HG03045 (cell line): ENCODE data around the gene PCDH8.

ENCODE experiments used
- ATAC-seq: cut with Tn5 transposase; IDR thresholded peaks from one replicate; pipeline ENCODE4 v1.9.1; 2021; ENCODE audit warnings: mild to moderate bottlenecking, moderate library complexity; ENCODE audit not compliant: unreplicated experiment

The PCDH8 gene, protein sequence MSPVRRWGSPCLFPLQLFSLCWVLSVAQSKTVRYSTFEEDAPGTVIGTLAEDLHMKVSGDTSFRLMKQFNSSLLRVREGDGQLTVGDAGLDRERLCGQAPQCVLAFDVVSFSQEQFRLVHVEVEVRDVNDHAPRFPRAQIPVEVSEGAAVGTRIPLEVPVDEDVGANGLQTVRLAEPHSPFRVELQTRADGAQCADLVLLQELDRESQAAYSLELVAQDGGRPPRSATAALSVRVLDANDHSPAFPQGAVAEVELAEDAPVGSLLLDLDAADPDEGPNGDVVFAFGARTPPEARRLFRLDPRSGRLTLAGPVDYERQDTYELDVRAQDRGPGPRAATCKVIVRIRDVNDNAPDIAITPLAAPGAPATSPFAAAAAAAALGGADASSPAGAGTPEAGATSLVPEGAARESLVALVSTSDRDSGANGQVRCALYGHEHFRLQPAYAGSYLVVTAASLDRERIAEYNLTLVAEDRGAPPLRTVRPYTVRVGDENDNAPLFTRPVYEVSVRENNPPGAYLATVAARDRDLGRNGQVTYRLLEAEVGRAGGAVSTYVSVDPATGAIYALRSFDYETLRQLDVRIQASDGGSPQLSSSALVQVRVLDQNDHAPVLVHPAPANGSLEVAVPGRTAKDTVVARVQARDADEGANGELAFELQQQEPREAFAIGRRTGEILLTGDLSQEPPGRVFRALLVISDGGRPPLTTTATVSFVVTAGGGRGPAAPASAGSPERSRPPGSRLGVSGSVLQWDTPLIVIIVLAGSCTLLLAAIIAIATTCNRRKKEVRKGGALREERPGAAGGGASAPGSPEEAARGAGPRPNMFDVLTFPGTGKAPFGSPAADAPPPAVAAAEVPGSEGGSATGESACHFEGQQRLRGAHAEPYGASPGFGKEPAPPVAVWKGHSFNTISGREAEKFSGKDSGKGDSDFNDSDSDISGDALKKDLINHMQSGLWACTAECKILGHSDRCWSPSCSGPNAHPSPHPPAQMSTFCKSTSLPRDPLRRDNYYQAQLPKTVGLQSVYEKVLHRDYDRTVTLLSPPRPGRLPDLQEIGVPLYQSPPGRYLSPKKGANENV

DNA sequence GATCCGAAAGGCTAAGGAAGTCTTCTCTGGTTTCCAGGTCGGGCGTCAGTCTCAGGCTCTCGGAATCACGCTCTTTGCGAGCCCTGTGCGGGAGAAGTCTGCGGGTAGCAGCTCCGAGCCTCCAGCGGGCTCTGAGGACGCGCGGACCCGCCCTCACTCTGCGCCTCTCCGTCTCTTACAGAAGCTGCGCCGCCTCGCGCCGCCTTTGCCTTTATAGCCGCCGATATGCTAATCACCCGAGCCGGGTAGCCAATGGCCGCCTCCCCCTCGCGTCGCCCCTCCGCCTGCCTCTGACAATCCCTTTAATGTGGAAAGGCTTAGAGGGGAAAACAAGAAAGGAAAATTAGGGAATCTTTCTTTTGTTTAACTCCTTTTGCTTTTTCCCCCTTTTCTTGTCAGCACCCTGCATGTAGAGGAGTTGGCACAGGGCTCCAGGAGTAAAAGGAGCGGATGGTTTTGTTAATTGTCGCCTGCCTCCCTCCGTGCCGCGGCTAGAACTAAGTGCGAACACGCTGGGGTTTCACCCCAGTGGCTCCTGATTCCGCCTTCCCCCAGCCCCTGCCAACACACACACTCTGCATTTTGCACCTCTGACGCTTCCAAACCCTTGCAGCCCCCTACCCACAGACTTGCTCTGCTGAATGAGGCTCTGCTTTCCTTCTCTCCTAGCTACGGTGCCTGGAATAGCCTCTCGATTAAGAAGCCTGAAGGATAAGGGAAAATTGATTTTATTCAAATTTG is at the start of gene PCDH8:
PCDH8 (minus strand) TSS at position 186 of the 741 bp plus-strand sequence. CDS start 204 bp downstream, outside the sequence.
- no peak for ATAC-seq

DNA sequence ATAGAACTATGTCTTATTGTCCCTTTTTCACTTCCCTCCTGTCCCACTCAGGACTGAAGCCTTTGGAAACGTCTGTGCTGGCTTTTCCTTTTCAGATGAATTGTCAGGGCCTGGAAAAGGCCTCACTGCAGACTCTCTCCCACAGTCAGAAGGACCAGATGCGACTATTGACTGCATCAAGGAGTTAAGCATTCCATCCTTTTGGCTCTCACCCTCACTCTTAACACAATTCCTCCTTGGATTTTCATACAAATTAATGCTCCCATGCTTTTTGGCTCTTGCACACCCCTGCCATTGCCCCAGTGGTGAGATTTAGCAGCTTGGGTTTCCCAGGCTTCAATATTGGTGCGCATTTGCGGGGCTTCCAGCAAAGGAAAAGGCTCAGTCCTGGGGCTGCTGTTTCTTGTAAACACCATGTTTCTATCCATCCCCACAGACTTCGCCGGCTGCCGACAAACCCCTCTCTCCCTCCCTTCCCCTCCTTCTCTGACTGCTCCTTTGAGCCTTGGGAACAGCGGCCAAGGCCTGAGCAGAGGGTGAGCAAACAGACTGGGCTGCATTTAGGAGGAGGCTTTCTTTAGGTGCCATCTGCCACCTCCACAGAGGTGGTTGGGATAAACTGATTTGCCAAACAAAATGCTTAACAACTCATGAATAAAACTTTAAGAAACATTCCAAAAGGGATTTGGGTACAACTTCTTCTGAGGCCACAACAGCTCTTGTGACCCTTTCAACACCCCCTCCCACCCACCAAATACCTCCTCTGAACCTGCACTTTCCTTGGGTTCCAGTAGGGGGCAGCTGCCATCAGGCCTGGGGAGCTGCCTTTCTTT is 48.6 kb upstream of the PCDH8 start:
- ATAC-seq: no peak

DNA sequence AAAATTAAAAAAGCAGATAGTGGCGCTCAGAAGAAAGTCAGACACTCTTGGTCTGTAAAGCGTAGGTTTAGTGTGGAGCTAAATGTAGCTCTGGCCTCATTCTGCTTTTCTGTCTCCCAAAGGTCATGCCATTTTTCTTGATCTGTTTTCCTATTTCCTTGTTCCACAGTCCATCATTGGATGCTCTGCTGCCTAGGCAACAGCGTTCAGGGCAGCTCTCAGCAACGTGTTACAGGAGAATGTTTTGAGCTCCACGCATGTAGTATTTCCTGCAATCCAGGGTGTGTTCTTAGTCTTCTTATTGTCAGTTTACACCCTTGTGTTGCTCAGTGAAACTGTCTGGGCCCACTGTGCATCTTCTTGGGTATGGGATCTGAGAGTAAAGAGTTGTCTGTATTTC is 46.0 kb upstream of the PCDH8 start:
- no peak for ATAC-seq

DNA sequence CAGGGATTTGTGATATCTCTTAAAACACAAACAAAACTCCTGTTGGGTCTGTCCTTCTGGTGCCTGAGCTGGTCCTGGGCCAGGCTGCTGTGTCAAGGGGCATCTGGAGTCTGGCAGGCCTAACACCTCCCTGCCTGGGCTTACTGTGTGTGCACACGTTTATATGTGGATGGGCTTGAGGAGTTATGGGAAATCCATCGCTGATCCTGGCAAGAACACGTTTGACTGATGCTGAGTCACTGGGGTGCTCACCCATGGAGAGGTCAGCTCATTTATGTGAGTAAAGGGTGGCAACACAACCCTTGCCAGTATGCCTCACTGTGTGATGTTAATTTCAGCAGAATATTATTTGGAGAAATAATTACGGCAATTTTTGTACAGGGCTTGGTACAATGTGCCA is 44.5 kb upstream of the PCDH8 start:
- ATAC-seq: no peak

DNA sequence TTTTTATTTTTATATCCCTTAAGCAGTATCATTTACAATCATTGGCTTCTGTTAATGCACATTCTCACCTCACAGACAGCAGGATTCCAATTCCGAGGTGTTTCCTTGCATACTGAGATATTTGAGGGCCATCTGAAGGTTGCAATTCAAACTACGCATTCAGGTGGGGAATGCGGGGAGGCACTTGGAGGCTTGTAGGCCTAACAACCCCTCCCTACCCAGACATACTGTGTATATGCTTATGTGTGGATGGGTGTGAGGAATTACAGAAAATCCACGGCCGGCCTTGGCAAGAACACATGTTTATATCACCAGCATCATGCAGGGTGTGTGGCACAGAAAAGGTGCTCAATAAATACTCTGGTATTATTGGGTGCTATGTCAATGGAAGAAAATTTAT is 43.3 kb upstream of the PCDH8 start:
- ATAC-seq: no peak

DNA sequence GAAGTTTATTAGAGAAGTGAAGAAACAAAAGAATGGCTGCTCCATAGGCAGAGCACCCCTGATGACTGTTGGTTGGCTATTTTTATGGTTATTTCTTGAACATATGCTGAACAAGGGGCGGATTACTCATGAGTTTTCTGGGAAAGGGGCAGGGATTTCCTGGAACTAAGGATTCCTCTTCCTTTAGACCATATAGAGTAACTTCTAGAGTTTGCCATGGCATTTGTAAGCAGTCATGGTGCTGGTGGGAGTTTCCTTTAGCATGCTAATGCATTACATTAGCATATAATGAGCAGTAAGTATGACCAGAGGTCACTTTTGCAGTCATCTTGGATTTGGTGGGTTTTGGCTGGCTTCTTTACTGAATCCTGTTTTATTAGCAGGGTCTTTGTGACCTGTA is 38.7 kb upstream of the PCDH8 start:
- no peak for ATAC-seq

DNA sequence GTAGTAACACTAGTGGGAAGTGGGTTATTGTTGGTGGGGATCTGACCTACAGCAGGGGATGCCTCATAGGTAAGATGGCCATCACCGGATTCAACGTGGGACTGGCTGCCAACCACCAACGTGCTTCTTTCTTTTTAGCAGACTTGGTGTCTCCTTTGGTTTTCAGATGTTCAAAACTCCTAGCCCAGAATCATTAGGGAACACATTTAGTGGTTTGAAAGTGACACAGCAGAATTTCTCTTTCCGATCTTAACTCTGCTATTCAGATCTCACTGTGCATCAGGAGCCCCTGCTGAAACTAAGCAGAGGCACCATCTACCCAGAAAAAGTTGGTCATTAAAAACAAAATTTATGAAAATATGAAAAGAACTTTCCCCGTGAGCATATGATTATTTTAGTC is 36.7 kb upstream of the PCDH8 start:
- ATAC-seq: no peak

DNA sequence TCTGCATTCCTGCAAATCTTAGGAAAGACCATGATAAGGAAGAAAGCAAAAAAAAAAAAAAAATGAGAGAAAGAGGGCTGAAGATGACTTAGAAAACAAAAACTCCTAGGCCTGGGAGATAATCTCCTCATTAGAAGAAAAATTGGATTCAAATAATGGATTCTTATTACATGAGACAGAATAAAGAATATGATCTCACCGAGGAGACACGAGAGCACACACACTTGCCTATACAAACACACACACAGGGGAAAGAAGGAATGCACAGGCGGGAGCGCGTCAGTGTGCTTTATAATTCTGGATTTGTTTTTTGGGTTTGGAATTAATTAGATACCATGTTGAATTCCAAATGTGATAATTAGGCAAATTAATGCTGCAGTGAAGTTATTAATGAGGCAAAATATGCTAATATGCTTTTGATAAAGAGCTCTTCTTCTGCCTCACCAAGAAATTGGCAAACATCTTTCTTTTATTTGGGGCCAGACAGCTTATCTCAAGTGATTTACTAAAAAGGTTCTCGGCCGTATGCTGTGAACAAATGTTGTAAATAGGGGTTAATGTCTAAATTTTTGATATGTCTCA is 36.1 kb upstream of the PCDH8 start:
- ATAC-seq: no peak

DNA sequence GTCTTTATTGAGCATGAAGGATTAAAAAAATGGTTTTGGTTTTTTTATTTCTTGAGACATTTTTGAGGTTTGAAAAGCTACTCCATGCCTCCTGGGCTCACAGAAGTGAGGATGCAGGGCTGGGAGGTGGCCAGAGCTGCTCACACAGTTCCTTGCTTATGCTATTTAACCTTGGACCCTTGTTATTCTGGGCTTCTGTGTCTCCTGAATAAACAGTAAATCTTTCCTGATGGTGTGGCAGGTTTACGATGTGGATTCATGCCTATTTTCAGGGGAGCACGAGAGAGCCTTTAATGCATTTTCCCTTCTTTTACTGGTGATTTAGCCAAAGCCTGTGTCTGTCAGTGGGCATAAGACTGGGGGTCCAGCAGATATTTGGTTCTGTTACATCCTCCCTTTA is 34.3 kb upstream of the PCDH8 start:
- ATAC-seq: no peak

DNA sequence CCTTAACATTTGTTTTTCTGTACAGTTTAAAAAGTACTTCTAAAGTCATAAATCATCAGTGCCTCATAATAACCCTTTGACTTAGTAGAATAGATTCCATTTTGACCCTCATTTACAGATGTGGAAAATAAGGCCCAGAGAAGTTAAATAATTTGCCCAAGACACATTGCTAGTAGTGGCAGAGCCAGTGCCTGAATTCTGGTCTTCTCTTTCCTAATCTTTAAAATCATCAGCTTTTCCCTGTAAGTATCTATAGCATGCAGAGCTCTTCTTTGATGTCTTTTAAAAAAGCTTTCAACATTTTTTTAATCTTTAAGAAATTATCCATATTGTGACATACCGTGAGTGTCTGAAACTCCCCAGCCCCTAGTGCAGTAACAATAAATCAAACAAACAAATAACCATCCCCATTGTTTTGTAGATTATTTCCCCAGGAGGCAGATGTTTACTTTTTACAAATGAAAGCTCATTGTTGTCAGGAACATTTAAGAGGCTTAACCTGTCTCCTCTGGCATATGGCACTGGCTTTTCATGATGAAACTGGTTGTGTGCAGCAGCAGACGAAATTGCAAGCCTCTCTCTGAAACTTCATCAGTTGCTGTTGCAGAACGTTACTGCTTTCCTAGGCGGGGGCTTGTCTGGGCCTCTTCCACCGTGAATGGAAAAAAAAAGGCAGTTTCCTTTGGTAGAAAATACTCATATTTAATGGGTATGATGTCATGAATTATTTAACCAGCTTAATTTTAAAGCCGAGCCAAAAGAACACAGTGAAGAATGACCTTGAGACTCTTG is 31.7 kb upstream of the PCDH8 start:
- no peak for ATAC-seq

DNA sequence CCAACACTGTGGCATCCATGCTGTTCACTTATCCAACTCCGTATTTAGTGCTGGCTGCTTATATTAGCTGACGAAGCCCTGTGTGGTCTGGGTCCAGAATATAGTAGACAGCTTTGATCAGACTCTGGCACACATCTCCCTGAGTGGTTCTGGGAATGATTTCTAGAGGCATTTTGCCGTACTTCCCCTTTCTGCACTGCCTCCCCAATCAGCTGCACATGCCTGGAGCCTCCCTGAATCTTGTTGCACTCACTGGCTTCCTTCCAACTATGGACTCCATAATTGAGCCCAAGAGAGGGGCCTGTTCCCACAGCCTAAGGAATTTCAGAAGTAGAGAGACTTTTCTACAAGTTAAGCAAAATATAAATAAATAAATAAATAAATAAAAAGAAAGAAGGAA is 30.4 kb upstream of the PCDH8 start:
- no peak for ATAC-seq

DNA sequence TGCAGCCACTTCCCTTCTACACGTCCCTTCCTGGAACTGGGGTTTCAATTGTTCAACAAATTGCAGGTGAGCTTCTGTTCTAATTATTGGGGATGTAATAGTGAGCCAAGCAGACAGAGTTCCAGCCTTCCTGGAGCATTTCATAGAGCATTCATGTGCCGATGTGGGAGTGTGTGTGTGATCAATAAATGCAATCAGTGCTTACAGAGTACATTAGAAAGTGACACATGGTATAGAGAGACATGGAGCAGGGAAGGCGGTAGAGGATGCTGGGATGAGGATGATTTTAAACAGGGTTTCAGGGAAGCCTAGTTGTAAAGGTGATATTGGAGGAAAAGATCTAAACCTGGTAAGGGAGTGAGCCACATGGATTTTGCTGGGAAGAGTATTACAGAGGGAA is 21.7 kb upstream of the PCDH8 start:
- no peak for ATAC-seq

DNA sequence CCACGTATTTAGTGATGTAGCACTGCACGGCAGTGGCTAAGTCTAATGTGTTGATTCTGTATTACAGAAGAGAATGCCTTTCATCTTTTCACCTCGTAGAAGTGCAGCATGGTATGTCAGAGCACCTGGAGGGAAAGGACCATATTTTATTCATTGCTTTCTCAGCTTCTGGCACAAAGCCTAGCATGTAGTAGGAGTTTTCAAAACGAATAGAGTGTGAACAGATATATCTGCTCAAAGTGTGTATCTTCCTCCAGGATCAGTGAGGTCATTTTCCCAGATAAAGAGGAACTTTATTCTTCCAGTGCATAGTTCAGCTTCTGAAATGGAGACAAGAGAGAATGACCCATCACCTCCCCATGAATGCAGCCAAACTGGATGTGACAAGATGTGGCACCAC is 21.2 kb upstream of the PCDH8 start:
- no peak for ATAC-seq

DNA sequence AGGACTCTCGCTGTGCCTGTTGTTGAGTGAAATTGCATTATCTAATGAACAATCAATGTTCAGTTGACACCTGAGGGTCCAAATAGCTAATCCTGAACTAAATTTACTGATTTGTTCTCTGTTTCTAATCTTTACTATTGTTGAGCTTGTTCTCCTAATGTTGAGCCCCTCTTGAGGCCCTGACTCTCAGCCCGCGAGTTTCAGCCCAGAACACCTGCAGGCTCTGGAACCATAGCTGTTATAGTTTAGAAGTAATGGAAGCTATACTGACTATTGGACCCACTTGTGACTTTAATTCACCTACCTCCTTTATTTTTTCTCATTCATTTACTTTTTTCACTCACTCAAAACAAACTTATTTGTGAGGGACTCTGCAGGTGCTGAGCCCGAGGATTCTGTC is 20.6 kb upstream of the PCDH8 start:
- no peak for ATAC-seq

DNA sequence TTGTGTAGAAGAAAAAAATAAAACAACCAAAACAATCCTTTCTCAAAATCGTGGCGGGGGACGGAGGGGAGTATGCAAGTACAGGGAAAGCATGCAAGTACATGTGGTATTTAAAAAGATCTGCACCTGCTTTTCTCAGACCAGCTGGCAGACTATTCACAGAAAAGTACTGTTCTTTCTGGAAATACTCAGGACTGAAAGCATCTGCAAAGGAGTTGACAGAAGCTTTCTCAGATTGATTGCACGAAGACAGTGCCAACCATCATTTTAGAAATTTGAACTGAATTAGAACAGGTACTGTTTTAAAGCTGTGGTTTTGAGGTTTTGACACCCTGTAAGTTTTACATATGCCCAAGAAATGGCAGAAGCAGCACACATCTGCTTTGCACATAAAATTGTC is 19.8 kb upstream of the PCDH8 start:
- no peak for ATAC-seq

DNA sequence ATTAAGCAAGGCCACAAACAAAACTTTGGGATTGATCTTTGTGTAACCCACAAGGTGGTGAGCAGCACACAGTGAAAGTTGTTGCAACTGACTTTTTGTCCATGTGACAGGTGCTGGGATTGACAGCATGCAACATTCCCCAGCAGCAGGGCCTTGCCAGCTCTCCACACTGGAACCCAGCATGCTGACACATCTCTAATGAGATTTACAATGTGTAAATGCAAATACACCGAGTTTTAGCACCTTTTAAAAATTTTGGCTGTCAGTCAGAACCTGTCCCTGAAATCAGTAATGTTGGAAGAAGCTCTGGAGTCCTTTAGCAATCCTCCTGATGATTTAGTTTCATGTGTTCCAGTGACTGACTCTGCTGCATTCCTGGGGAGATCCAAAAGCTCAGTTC is 16.5 kb upstream of the PCDH8 start:
- no peak for ATAC-seq

DNA sequence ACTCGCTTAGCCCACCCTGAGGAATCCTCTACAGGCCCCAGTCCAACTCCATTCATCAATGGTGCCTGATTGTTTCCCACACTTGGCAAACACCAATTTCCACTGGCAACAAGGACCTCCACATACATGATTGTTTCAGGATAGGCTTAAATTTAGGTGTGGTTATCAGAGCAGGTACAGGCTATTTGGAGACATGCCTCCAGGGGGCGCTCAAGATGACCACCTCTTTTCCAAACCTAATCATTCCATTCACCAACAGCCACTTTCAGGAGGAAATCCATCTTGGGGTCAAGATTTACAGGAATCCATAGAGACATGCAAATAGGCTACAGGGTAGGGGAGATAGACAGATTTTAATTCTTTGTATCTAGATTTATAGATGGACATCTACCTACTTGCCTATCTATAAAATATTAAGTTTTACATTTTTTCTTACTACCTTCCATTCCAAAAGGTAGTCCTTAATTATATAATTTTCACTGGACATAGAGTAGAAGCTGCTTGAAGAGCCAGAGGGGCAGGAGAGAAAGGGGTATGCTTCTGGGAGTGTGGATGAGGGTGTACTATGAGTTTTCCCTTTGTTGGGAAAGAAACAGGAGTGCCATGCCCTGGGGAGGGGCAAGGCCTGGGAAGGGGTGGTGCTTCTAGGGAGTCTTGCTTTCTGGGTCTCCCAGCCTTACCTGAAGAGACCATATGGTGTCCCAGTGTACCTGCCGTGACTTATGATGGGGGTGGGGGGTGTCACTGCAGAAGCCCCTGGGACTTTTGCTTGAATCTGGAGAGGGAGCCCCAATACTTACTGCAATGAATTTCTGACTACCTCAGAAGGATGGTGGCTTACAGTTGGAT is 14.1 kb upstream of the PCDH8 start:
- ATAC-seq: no peak

DNA sequence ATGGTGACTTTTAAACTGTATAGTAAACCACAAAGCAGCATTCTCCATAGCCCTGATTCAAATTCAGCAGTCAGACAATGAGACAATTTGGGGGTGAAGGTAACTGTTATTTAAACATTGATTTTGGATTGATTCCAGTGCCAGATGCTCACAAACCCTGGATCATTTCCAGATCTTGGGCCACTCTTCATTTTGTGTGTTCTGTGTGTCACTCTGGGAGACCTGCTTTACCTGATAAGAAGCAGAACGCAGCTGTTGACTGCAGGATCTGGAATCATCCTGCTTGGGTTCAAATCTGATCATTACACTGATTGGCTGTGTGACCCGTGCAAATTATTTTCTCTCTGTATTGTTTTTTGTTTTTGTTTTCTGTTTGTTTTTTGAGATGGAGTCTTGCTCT is 4.0 kb upstream of the PCDH8 start:
- ATAC-seq: no peak
